GM12874 (cell line): ENCODE results near the gene DOCK9.

Experiments used
- TF ChIP-seq, protein P1 (sequence below): IDR thresholded peaks from 2 replicates; pipeline ENCODE4 v1.5.1; 2011; ENCODE audit warnings: low read depth, mild to moderate bottlenecking, control low read depth, low read length, moderate library complexity; ENCODE audit not compliant: insufficient read depth

The DOCK9 gene

DNA sequence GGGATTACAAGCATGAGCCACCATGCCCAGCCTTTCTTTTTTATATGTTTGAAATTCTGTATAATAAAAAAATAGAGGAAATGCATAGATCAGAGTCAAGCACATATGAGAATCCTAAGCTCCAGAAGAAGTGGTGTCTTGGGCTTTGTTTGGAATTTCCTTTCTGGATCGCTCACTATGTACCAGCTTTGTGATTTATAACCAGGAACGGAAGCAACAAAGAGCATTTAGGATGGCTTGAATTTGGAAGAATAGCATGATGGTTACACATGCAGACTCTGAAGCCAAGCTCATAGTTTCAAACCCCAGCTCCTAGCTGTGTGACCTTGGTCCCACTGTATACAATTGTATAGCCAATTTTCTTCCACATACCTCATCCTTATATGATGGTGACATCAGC, 197.4 kb downstream of the DOCK9 start:
- TF ChIP-seq, protein P1, sequence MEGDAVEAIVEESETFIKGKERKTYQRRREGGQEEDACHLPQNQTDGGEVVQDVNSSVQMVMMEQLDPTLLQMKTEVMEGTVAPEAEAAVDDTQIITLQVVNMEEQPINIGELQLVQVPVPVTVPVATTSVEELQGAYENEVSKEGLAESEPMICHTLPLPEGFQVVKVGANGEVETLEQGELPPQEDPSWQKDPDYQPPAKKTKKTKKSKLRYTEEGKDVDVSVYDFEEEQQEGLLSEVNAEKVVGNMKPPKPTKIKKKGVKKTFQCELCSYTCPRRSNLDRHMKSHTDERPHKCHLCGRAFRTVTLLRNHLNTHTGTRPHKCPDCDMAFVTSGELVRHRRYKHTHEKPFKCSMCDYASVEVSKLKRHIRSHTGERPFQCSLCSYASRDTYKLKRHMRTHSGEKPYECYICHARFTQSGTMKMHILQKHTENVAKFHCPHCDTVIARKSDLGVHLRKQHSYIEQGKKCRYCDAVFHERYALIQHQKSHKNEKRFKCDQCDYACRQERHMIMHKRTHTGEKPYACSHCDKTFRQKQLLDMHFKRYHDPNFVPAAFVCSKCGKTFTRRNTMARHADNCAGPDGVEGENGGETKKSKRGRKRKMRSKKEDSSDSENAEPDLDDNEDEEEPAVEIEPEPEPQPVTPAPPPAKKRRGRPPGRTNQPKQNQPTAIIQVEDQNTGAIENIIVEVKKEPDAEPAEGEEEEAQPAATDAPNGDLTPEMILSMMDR = no peak

DNA sequence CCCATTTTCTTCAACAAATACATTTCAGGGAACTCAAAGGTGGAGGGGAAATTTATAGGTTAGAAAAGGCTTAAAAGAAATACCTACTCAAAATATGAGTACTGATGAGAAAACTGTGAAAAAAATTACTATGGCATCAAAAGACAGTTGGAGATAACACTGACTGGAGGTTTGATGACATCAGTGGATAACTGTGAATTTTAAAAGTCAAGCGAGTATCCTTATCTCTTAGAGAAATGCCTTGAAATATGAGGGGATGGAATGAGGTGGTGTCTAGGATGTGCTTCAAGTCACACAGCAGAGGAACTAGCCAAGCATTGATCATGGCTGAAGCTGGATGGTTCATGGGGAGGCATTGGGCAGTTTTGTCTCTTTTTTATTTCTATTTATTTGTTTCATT, 198.2 kb downstream of the DOCK9 start:
- TF ChIP-seq, protein P1 = no peak

DNA sequence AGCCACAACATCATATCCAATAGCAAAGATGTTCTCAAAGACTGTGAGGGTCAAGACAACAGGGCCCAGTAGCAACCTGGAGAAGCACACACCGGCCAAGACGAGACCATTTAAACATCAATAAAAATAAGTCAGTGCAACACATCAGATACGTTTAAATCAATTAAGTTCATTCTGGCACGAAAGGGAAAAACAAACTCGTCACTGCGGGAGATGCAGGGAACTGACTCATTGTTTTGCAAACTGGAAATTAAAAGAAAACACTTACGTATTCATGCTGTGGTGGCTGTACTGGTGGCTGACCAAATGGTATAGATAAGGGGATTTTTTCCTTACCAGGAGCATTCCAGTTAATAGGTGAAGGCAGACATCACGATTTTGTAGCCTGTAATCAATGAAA, 199.1 kb downstream of the DOCK9 start:
- TF ChIP-seq, protein P1 = no peak

DNA sequence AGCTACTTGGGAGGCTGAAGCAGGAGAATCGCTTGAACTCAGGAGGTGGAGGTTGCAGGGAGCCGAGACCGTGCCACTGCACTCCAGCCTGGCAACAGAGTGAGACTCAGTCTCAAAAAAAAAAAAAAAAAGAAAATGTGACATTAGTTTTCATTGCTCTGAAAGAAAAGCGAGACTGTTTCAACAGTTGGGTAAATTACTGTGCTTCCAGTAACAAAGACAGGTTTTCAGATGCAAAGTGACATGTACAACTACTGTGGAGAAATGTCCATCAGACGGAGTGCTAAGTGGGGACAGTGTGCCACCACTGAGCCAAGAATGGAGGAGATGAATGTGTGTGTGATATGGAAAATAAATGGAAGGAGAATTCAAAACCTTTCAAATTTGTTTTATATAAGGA, 201.2 kb downstream of the DOCK9 start:
- TF ChIP-seq, protein P1 = no peak

DNA sequence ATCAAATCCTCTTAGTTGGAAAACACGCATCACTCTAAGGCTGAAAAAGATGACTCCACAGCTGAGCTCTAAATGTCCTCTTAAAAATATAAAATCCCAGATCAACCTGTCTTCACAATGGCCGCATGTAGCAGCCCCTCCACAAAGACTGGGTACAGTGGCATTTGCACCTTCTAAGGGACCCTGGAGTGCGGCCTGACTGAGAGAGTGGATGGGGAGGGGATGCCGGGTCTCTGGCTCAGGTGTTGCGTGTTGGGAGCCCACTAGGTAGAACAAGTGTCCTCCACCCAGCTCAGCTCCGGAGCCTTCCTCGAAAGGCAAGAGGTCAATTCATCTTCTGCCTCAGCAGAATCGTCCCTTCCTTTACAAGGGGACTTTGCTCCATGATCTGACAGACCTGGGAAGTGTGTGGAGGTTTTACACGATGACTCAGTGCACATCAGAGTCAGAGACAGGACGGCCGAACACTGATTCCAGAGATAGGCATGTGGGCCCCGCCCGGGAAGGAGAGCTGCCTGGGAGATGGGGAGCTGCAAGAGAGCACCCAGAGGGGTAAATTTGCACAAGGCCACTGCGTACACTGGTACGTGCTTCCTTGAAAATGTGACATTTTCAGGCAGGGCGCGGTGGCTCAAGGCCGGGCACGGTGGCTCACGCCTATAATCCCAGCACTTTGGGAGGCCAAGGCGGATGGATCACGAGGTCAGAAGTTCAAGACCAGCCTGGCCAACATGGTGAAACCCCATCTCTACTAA, 201.8 kb downstream of the DOCK9 start:
- TF ChIP-seq, protein P1 = no peak

DNA sequence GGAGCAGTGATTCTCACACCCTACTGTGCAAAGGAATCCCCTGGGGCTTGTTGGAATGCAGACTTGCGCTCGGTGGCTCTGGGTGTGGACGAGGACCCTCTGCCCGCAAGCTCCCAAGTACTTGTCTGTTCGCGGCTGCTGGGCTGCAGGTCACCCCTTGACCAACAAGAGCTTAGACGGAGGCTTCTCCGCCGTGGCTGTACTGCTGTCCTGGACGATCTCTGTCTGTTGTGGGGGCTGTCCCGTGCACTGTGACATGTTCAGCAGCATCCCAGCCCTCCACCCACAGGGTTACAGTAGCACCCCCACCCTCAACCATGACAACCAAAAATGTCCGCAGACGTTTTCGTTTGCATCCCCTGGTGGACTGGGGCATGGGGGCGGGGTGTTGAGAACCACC, 202.5 kb downstream of the DOCK9 start:
- TF ChIP-seq, protein P1 = no peak

DNA sequence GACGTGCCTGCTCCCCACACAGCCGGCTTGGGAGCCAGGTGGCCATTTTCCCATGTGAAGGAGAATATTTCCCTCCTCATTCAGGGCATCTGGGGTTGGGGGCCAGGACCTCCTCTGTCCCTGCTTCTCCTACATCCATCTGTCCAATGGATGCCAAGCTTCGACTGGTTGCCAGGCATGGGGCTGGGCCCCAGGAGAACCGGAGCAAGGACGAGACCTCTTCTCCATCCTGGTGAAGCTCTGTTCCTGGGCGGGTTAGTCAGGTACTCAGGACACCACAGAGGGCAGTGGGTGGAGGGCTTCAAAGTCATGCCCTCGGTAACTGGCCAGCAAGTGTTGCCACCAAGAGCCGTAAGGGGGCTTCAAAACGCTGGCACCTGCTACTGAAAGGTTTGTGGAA, 203.1 kb downstream of the DOCK9 start:
- TF ChIP-seq, protein P1 = no peak
